Measurements from ENCODE around the gene CST2.
A peak's percentile ranks its signal among the peaks of the same experiment; 100 is the strongest.
"Not testable (repeated sequence)": the region's sequence is repeated elsewhere in the genome, so short reads cannot be mapped to it uniquely, and the experiment has no call there.

The CST2 gene

DNA sequence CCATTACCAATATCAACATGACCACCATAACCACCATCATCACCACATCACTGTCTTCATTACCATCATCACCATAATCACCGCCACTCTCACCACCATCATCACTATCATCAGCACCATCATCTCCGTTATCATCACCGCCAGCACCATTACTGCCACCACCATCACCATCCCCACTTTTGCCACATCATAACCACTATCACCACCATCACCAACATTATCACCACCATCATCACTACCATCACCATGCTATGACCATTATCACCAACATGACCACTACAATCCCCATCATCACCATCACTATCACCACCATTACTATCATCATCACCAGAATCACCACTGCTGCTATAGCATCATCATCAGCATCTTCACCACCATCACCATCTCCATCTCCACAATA is 25.7 kb downstream of the CST2 start:
- DNase-seq, result no peak

DNA sequence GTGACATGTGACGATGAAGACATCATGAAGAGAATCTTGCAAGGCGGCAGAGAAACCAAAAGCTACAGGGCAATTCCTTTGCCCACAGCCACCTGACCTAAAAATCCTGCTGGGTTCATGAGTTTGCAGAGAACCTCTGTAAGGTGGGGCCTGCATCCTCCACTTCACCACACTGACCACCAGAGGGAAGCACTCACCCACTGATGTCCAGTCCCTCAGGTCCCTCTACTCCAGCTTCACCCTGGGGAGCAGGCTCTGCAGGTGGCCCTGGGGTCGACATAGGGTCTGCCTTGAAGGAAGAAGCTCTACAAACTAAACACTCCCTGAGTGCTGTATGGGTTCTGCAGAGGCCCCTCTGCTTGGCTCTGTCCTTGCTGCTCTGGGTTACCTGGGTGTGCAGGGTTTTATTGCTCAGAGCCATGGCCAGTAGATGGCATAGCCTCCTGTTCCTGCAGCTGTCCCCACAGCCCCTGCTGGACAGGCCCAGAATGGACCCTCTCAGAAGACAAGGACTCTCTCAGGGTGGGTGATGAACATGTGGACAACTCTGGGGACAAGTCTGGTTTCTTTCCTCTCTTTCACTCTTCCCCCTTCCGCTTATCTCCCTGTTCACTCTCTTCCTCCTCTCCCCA is 27.2 kb downstream of the CST2 start:
- peak; percentile 4 for DNase-seq

DNA sequence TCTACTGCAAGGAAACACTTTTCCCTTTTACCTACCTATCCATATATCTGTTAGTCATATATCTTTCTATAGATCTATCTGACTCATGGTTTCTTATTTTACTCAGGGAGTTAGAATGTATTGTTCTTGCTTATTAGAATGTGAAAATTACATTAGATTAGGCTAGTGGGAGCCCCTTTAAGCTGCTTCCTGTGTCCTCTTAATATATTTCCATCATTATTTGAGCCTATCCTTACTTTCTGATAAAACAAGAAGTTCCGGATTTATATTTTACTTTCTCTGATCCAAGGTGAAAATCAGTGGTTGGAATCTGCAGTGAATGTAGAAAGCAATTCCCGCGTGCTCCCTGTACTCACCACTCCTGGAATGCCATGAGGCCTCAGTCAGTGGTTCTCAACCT is 31.0 kb downstream of the CST2 start:
- DNase-seq, result no peak

DNA sequence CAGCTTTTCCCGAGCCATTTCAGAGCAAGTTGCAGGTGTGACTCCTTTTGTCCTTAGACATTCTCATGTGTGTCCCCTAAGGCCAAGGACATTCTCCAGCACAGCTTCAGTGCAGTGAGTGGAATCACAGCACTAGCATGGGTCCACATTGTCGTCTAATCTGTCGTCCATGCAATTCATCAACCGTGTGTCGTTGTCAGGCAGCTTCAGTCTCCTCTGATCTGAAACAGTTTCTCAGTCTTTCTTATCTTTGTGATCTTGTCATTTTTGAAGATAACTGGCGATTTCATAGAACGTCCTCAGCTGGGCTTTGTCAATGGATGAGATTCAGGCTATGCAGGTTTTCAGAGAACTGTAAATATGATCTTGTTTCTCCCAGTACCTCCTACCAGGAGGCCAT is 31.7 kb downstream of the CST2 start:
- no peak for DNase-seq

DNA sequence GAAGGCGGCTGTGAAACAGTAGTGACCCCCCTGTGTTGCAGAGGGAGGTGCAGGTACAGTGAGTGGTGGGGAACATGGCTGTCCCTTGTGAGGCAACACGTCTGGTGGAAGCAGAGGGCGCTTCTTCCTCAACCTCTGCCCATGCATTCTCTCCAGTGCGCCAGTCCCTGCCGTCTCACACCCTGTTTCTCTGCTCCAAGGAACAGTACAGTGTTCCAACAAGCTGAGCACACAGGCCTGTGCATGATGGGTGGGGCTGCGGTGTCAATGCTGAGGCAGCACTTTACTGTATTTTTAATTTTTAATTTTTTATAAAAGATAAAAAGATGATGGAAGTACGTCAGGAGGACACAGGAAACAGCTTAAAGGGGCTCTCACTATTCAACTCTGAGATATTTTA is 32.5 kb downstream of the CST2 start:
- DNase-seq, result no peak

DNA sequence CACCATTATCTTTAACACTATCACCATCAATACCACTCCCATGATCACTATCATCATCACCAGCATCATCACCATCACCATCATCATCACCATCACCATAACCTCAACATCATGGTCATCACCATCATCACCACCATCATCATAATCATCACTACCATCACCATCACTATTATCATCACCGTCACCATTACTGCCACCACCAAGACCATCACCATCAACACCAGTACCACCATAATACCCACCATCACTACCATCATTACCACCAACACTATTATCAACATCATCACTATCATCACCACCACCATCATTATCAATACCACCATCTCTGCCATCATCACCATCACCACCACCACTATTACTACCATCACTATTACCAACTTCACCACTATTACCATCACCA is 43.1 kb downstream of the CST2 start:
- no peak for DNase-seq

DNA sequence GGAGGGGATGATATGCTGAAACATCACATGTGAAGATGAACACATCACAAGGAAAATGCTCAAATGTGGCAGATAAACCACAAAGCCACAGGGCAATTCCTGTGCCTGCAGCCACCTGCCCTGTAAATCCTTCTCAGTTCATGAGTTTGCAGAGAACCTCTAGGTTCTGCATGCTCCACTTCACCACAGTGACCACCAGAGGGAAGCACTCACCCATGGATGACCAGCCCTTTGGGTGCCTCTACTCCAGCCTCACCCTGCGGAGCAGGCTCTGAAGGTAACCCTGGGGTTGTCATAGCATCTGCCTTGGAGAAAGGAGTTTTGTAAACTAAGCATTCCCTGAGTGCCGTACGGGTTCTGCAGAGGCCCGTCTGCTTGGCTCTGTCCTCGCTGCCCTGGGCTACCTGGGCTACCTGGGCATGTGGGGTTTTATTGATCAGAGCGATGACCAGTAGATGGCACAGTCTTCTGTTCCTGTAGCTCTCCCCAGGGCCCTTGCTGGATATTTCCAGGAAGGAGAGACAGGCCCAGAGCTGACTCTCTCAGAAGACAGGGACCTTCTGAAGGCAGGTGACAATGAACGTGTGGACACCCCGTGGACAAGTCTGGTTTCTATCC is 44.1 kb downstream of the CST2 start:
- no peak for DNase-seq

DNA sequence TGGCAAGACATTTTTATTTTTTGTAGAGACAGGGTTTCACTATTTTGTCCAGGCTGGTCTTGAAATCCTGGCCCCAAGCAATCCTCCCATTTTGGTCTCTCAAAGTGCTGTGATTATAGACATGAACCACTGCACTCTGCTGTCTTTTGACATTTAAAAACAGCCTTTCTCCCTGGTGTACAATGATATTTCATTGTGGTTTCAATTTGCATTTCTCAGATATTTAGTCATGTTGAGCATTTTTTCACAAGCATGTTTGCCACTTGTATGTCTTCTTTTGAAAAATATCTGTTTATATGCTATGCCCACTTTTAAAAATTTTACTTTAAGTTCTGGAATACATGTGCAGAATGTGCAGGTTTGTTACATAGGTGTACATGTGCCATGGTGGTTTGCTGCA is 47.9 kb downstream of the CST2 start:
- not testable (repeated sequence) for DNase-seq

DNA sequence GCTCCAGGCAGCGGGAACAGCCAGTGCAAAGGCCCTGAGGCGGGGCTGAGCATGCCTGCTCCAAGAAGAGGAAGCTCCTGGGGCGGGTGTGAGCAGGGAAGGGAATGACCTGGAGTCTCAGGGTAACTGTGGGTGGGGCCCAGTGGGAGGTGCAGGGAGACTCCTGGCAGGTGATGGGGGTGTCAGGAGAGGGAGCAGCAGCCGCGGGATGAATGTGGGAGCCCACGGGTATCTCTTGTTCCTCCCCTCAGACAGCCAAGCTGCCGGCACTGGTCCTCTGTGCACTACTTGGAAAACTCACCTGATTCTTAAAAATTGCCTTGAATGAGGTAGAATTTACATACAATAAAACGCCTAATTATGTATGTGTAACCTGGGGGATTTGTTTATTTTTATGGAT is 49.1 kb downstream of the CST2 start:
- not testable (repeated sequence) for DNase-seq

DNA sequence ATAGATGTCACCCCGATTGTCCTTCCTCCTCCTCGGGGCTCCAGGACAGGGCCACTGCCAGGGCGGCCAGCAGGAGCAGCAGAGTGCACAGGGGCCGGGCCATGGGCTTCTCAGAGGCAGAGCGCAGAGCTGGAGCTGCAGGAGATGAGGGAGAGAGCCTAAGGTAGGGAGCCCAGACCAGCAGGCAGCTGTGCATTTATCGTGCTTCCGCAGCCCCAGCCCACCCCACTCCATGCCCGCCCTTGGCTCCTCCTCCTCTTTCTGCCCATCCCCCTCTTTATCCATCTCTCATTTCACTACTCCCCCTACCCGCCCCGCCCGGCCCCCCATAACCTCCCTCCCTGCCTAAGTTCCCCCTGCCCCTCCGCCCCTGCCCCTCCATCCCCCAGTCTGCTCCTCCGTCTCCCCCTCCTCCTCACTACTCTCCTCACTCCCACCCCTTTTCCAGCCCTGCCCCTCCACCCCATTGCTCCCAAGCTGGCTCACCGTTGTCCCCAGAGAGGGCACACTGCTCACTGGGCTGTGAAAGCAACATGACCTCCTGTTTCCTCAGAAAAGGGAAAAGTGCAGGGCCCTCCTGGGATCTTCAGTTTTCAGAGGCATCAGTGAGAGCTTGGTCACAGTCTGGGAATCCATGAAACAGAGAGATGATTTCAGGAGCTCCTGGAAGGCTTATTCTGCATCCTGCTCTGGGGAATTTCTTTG is 50.3 kb downstream of the CST2 start:
- no peak for DNase-seq

DNA sequence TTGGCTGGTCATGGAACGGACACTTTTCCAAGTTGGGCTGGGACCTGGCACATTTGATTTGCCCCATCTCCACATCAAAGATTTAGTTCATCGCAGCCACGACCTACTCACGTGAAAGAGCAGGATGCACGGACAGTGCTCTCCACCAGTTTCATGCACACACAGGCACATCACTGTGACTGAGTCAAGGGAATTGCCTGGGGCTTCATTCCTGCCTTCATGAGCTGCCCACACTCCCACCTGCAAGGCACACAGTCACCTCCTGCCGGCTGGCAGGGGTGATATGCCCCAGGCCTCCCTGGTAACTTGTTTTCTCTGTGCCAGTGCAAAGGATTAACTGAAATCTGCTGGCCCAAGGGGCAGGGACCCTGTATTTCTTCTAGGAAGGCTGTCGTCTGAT is 52.4 kb downstream of the CST2 start:
- no peak for DNase-seq
